Nephron (organoid): ENCODE data around the gene VHLL.
"Not testable (repeated sequence)": the region's sequence is repeated elsewhere in the genome, so short reads cannot be mapped to it uniquely, and the experiment has no call there.

Experiments
- H3K27ac Mint-ChIP-seq, 3 experiments: 2 replicates each; pipeline ENCODE4 v1.8.0; 2020; ENCODE audit warnings: mixed read lengths in 3 of 3, mild to moderate bottlenecking in 2 of 3, moderate library complexity in 1 of 3
- H3K27me3 Mint-ChIP-seq: 2 replicates; pipeline ENCODE4 v1.8.0; 2021; ENCODE audit warnings: low read depth, mild to moderate bottlenecking, moderate library complexity, mixed read lengths
- H3K36me3 Mint-ChIP-seq: 2 replicates; pipeline ENCODE4 v1.8.0; 2020; ENCODE audit warnings: low read depth, mixed read lengths
- H3K4me1 Mint-ChIP-seq: 2 replicates; pipeline ENCODE4 v1.8.0; 2020; ENCODE audit warnings: mixed read lengths
- H3K4me3 Mint-ChIP-seq, 3 experiments: 2 replicates each; pipeline ENCODE4 v1.8.0; 2020; ENCODE audit warnings: mild to moderate bottlenecking in 3 of 3, mixed read lengths in 3 of 3, moderate library complexity in 2 of 3
- H3K9me3 Mint-ChIP-seq: 2 replicates; pipeline ENCODE4 v1.8.0; 2020; ENCODE audit warnings: mixed read lengths
- TF ChIP-seq, protein P1 (sequence below), 3 experiments: fragments of 200-600 bp; sonication (generic); IDR thresholded peaks; one replicate each; pipeline ENCODE4 v1.5.0; 2021; ENCODE audit warnings: antibody characterized with exemption in 3 of 3; ENCODE audit not compliant: unreplicated experiment in 3 of 3

Gene VHLL

DNA sequence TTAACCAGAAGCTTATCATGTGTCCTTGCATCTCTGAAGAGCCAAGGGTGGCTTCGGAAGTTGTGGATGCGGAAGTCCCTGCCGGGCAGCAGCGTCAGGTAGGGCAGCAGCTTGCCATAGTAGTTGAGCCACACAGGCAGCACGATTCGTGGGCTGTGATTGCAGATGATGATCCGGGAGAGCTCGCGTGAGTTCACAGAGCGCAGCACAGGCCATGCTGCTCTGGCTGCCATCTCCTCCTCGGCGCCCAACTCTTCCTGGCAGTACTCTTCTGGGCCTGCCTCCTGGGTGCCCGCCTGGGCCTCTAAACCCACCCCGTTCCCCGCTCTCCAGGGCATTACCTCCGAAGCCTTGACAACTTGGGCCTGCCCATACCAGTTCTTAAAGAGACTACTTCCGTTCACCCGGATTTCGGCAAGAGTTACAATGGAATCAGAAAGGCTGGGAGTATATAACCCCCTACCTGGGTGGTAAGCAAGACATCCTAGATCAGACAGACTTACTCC, at the start of gene VHLL:
Gene VHLL (minus strand): TSS at position 456 of the 506 bp plus-strand sequence. CDS start 118 bp downstream, at position 338.
- H3K27ac Mint-ChIP-seq, result no peak within 1 kb of the TSS
- H3K36me3 Mint-ChIP-seq, result no peaks in the 10 kb centered on the region
- no peaks in the 10 kb centered on the region for H3K27me3 Mint-ChIP-seq
- no peaks in the 10 kb centered on the region for H3K9me3 Mint-ChIP-seq
- no peak within 1 kb of the TSS for H3K4me3 Mint-ChIP-seq
- H3K4me1 Mint-ChIP-seq, result peaks cover 13% of the 10 kb centered on the region
- TF ChIP-seq, protein P1, sequence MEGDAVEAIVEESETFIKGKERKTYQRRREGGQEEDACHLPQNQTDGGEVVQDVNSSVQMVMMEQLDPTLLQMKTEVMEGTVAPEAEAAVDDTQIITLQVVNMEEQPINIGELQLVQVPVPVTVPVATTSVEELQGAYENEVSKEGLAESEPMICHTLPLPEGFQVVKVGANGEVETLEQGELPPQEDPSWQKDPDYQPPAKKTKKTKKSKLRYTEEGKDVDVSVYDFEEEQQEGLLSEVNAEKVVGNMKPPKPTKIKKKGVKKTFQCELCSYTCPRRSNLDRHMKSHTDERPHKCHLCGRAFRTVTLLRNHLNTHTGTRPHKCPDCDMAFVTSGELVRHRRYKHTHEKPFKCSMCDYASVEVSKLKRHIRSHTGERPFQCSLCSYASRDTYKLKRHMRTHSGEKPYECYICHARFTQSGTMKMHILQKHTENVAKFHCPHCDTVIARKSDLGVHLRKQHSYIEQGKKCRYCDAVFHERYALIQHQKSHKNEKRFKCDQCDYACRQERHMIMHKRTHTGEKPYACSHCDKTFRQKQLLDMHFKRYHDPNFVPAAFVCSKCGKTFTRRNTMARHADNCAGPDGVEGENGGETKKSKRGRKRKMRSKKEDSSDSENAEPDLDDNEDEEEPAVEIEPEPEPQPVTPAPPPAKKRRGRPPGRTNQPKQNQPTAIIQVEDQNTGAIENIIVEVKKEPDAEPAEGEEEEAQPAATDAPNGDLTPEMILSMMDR (IDR thresholded peaks at IDR 0.05; ENCODE audit: unreplicated experiment in 3 of 3), result no peak

DNA sequence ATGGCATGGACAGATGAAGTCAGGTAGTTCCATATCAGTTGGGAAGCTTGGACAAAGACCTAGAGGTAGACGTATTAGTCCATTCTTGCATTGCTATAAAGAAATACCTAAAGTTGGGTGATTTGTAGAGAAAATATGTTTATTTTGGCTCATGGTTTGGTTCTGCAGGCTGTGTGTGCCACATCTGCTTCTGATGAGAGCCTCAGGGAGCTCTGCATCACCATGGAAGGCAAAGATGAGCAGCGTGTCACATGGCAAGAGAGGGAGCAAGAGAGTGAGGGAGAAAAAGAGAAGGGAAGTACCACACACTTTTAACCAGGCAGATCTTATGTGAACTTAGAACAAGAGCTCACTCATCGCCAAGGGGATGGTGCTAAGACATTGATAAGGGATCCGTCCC, 48.2 kb upstream of the VHLL start:
- no peaks in the 10 kb centered on the region for H3K36me3 Mint-ChIP-seq
- no peaks in the 10 kb centered on the region for H3K9me3 Mint-ChIP-seq

DNA sequence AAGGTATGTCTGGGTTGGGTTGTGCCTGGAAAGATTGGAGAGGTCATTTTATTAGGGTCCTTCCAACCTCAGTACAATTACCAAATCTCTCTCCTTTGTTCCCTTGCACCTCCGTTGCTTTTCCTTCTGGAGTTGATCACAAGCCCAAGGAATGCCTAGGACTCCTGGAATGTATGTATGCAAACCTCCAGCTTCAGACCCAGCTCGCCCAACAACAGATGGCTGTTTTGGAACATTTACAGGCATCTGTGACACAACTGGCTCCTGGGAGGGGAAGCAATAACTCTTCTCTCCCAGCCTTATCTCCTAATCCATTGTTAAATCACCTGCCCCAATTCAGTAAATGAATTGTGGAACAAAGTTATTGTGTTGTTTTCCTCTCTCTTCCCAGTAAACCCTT, 47.5 kb upstream of the VHLL start:
- H3K9me3 Mint-ChIP-seq, result no peaks in the 10 kb centered on the region
- TF ChIP-seq, protein P1 (IDR thresholded peaks at IDR 0.05; ENCODE audit: unreplicated experiment in 3 of 3), result no peak
- H3K36me3 Mint-ChIP-seq, result no peaks in the 10 kb centered on the region
- peaks cover 18% of the 10 kb centered on the region for H3K4me1 Mint-ChIP-seq
- H3K27me3 Mint-ChIP-seq, result peaks cover 26% of the 10 kb centered on the region
- no peak overlapping the region for H3K4me3 Mint-ChIP-seq
- no peak overlapping the region for H3K27ac Mint-ChIP-seq

More for the DNA sequence above, 48.2 kb upstream of the VHLL start:
- peaks cover 18% of the 10 kb centered on the region for H3K4me1 Mint-ChIP-seq
- TF ChIP-seq, protein P1 (IDR thresholded peaks at IDR 0.05; ENCODE audit: unreplicated experiment in 3 of 3), result no peak
- no peak overlapping the region for H3K27ac Mint-ChIP-seq
- peaks cover 30% of the 10 kb centered on the region for H3K27me3 Mint-ChIP-seq
- no peak overlapping the region for H3K4me3 Mint-ChIP-seq

DNA sequence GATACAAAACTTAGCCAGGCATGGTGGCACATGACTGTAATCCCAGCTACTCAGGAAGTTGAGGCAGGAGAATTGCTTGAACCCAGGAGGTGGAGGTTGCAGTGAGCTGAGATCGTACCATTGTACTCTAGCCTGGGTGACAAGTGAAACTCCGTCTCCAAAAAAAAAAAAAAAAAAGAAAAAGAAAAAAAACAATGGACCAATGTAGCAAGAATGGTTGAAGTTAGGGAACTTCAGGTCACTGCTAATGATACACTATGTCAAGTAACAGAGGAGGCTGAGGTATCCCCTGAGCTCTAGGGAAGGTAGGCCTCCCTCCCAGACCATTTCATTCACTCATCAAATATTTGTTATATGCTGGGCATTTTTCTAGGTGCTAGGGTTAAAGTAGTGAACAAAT, 46.9 kb upstream of the VHLL start:
- not testable (repeated sequence) for H3K36me3 Mint-ChIP-seq, H3K9me3 Mint-ChIP-seq, H3K4me3 Mint-ChIP-seq, H3K27ac Mint-ChIP-seq
- Mint-ChIP-seq H3K27me3 (peaks cover 22% of the 10 kb centered on the region), H3K4me1 (peaks cover 18% of the 10 kb centered on the region)

DNA sequence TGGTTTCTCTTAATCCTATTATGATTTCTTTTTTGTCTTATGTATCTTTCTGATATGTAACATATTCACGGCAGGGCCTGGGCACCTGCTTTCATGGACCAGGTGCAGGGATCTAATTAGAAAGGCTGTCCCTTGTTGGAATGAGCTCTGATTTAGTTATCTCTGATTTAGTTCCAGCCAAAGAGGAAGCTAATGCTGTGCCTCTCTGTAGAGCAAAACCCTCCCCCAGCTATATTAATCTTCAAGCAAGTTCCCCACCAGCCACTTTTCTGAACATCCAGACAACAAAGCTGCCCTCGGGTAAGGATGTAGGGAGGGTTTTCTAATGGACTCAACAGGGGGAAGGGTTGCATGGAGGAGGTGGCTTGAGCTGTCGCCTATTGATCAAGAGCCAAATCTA, 45.3 kb upstream of the VHLL start:
- Mint-ChIP-seq H3K27ac (no peak overlapping the region), H3K4me1 (peaks cover 18% of the 10 kb centered on the region), H3K9me3 (no peaks in the 10 kb centered on the region), H3K4me3 (no peak overlapping the region), H3K36me3 (no peaks in the 10 kb centered on the region), H3K27me3 (peaks cover 22% of the 10 kb centered on the region)
- TF ChIP-seq, protein P1 (IDR thresholded peaks at IDR 0.05; ENCODE audit: unreplicated experiment in 3 of 3), result no peak

DNA sequence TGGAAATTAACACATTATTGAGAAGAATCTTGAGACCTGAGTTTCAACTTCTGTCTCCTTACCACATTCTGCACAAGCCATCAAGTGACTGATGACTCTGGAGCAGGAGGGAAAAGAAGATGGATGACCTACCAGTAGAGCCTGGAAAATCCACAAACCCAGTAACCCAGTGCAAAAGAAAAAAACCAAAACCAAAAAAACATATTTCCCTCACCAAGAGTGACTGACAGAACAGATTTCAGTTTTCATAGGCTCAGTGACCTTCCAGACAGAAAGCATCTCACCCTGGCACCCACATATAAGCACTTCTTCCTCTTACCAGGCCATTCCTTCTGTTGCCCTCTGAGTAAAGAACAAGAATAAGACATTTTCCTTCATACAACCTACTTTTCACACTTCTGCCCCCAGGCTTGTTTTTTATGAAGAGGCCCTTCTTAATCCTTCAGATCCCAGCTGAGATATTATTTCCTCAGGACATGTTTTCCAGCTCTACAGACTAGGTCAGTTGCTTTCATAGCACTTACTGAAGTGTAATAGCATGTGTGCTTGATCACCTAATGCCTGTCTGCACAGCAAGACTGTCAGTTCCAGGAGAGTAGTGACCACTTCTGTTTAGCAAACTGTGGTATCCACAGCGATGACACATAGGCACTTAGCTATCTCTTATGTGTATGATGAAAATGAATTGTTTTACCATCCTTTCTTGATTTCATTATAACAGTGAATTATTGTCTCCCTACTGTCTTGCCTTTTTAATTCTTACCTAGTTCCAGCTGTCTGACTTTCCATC, 43.3 kb upstream of the VHLL start:
- Mint-ChIP-seq H3K4me3 (no peak overlapping the region), H3K4me1 (peaks cover 20% of the 10 kb centered on the region), H3K27me3 (peaks cover 8% of the 10 kb centered on the region), H3K9me3 (no peaks in the 10 kb centered on the region), H3K36me3 (peaks cover 2% of the 10 kb centered on the region), H3K27ac (no peak overlapping the region)
- TF ChIP-seq, protein P1 (IDR thresholded peaks at IDR 0.05; ENCODE audit: unreplicated experiment in 3 of 3), result no peak
